Hepatocyte (in vitro differentiated cells): Measurements from ENCODE around the gene SIGLEC7.

ENCODE experiments used
- EZH2 ChIP-seq: fragments of 200-600 bp; sonication (generic); IDR thresholded peaks from 2 replicates; pipeline ENCODE4 v1.6.1; 2016; ENCODE audit warnings: antibody characterized with exemption, mild to moderate bottlenecking, borderline replicate concordance
- TF ChIP-seq, protein P1 (sequence below): fragments of 200-600 bp; sonication (generic); IDR thresholded peaks from 2 replicates; pipeline ENCODE4 v1.5.1; 2016; ENCODE audit warnings: antibody characterized with exemption, mild to moderate bottlenecking; ENCODE audit not compliant: poor library complexity

DNA sequence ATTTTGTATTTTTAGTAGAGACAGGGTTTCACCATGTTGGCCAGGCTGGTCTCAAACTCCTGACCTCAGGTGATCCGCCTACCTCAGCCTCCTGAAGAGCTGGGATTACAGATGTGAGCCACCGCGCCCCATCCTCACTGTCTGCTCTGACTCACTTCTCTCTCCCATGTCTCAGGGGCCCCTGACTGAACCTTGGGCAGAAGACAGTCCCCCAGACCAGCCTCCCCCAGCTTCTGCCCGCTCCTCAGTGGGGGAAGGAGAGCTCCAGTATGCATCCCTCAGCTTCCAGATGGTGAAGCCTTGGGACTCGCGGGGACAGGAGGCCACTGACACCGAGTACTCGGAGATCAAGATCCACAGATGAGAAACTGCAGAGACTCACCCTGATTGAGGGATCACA is 12.4 kb upstream of the SIGLEC7 start:
- TF ChIP-seq, protein P1, sequence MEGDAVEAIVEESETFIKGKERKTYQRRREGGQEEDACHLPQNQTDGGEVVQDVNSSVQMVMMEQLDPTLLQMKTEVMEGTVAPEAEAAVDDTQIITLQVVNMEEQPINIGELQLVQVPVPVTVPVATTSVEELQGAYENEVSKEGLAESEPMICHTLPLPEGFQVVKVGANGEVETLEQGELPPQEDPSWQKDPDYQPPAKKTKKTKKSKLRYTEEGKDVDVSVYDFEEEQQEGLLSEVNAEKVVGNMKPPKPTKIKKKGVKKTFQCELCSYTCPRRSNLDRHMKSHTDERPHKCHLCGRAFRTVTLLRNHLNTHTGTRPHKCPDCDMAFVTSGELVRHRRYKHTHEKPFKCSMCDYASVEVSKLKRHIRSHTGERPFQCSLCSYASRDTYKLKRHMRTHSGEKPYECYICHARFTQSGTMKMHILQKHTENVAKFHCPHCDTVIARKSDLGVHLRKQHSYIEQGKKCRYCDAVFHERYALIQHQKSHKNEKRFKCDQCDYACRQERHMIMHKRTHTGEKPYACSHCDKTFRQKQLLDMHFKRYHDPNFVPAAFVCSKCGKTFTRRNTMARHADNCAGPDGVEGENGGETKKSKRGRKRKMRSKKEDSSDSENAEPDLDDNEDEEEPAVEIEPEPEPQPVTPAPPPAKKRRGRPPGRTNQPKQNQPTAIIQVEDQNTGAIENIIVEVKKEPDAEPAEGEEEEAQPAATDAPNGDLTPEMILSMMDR = no peak
- TF ChIP-seq EZH2 = no peak
